K562 (cell line): Measurements from ENCODE around the gene GOLT1A. TPM values are rescaled to one million over a fixed set of nuclear protein-coding genes. Genes with fewer than 3 reads are reported as not detected.

Experiments
- FOS ChIP-seq: IDR thresholded peaks from 3 replicates; pipeline ENCODE4 v1.6.1; 2011; ENCODE audit not compliant: insufficient read length; ENCODE audit errors: extremely low read depth
- FOXM1 ChIP-seq, 2 experiments: fragments of 450-650 bp in 1 of 2; sonication (generic) in 1 of 2; formaldehyde crosslinking in 1 of 2; IDR thresholded peaks; 2 replicates each; pipeline versions ENCODE4 v1.6.1 to v1.9.0; 2017 to 2022; ENCODE audit warnings: low read depth in 2 of 2, mild to moderate bottlenecking in 2 of 2, missing genetic modification reagents in 1 of 2, moderate library complexity in 1 of 2
- GTF2A2 ChIP-seq: IDR thresholded peaks from 2 replicates; pipeline ENCODE4 v1.6.1; 2016; ENCODE audit warnings: mild to moderate bottlenecking, missing genetic modification characterization, missing compliant biosample characterization
- LEF1 ChIP-seq: fragments of 450-650 bp; IDR thresholded peaks from 2 replicates; pipeline ENCODE4 v1.6.1; 2016; ENCODE audit warnings: mild to moderate bottlenecking
- PRDM10 ChIP-seq: fragments of 450-650 bp; IDR thresholded peaks from 2 replicates; pipeline ENCODE4 v1.6.1; 2018; ENCODE audit not compliant: partially characterized antibody
- RBFOX2 ChIP-seq: fragments of 200-400 bp; formaldehyde crosslinking; IDR thresholded peaks from 2 replicates; pipeline ENCODE4 v1.6.1; 2017; ENCODE audit warnings: low read depth, mild to moderate bottlenecking, low read length, moderate library complexity
- RHOXF2B ChIP-seq: fragments of 250-450 bp; sonication (Bioruptor Pico); conservative IDR thresholded peaks from 2 replicates; pipeline ENCODE4 v1.5.1; 2021
- RNF2 ChIP-seq: sonication (generic); IDR thresholded peaks from 2 replicates; pipeline ENCODE4 v1.6.1; 2016
- UBTF ChIP-seq, 2 experiments: IDR thresholded peaks; 2 replicates each; pipeline ENCODE4 v1.6.1; 2012; ENCODE audit warnings: improper control_type of control experiment in 2 of 2, low read depth in 2 of 2, low read length in 2 of 2, borderline replicate concordance in 1 of 2
- polyA plus RNA-seq, 8 experiments: library from polyadenylated mRNA; depleted of rRNA in 4 of 8; stranded (reverse) in 5 of 8; unstranded in 3 of 8; fragments of >200 nt; fragmentation: Nextera tagmentation in 2 of 8; fragmentation: Illumina TruSeq in 1 of 8; extraction: Ambion mirVana in 2 of 8; extraction: Trizol in 1 of 8; gene quantifications; 2 replicates each; pipeline versions ENCODE4 v1.2.1 to v1.2.3, GENCODE V29; 2011 to 2014; ENCODE audit warnings: inconsistent platforms in 1 of 8, missing spikeins in 1 of 8
- total RNA-seq, 7 experiments: library from RNA; depleted of rRNA in 6 of 7; stranded (reverse); fragments of >200 nt in 6 of 7; fragmentation: Illumina TruSeq in 2 of 7; extraction: Trizol in 2 of 7; gene quantifications; 2 replicates each; pipeline versions ENCODE4 v1.2.1 to v1.2.3, GENCODE V29; 2011 to 2021; ENCODE audit warnings: low replicate concordance in 1 of 7
- TF ChIP-seq, protein P1 (sequence below), 2 experiments: fragments of 450-650 bp in 1 of 2; sonication (generic) in 1 of 2; formaldehyde crosslinking in 1 of 2; IDR thresholded peaks; 2 replicates each; pipeline versions ENCODE4 v1.7.1 to v1.9.0; 2016 to 2022; ENCODE audit warnings: inconsistent platforms in 1 of 2, mild to moderate bottlenecking in 1 of 2, missing genetic modification reagents in 1 of 2
- TF ChIP-seq, protein P2 (sequence below), 2 experiments: fragments of 450-650 bp; IDR thresholded peaks; 2 replicates each; pipeline ENCODE4 v1.6.1; 2016

Gene GOLT1A
- total and polyA plus RNA-seq, 9 of the 15 experiments (the other 6 are each of a cell fraction or from before 2014, with no cell fraction given): not detected

- TF ChIP-seq, protein P1, sequence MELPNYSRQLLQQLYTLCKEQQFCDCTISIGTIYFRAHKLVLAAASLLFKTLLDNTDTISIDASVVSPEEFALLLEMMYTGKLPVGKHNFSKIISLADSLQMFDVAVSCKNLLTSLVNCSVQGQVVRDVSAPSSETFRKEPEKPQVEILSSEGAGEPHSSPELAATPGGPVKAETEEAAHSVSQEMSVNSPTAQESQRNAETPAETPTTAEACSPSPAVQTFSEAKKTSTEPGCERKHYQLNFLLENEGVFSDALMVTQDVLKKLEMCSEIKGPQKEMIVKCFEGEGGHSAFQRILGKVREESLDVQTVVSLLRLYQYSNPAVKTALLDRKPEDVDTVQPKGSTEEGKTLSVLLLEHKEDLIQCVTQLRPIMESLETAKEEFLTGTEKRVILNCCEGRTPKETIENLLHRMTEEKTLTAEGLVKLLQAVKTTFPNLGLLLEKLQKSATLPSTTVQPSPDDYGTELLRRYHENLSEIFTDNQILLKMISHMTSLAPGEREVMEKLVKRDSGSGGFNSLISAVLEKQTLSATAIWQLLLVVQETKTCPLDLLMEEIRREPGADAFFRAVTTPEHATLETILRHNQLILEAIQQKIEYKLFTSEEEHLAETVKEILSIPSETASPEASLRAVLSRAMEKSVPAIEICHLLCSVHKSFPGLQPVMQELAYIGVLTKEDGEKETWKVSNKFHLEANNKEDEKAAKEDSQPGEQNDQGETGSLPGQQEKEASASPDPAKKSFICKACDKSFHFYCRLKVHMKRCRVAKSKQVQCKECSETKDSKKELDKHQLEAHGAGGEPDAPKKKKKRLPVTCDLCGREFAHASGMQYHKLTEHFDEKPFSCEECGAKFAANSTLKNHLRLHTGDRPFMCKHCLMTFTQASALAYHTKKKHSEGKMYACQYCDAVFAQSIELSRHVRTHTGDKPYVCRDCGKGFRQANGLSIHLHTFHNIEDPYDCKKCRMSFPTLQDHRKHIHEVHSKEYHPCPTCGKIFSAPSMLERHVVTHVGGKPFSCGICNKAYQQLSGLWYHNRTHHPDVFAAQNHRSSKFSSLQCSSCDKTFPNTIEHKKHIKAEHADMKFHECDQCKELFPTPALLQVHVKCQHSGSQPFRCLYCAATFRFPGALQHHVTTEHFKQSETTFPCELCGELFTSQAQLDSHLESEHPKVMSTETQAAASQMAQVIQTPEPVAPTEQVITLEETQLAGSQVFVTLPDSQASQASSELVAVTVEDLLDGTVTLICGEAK (IDR thresholded peaks at IDR 0.05): no peak
- TF ChIP-seq, protein P1 (CRISPR knock-in tag; IDR thresholded peaks at IDR 0.05): no peak
- TF ChIP-seq LEF1: peak; percentile 92
- TF ChIP-seq RHOXF2B (CRISPR knock-in tag): no peak
- TF ChIP-seq GTF2A2 (tag): no peak
- no peak for TF ChIP-seq FOS
- no peak for TF ChIP-seq UBTF (IDR thresholded peaks at IDR 0.05; ENCODE audit: borderline replicate concordance in 1 of 2, low read depth in 2 of 2, low read length in 2 of 2)
- TF ChIP-seq, protein P2, sequence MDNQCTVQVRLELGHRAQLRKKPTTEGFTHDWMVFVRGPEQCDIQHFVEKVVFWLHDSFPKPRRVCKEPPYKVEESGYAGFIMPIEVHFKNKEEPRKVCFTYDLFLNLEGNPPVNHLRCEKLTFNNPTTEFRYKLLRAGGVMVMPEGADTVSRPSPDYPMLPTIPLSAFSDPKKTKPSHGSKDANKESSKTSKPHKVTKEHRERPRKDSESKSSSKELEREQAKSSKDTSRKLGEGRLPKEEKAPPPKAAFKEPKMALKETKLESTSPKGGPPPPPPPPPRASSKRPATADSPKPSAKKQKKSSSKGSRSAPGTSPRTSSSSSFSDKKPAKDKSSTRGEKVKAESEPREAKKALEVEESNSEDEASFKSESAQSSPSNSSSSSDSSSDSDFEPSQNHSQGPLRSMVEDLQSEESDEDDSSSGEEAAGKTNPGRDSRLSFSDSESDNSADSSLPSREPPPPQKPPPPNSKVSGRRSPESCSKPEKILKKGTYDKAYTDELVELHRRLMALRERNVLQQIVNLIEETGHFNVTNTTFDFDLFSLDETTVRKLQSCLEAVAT (IDR thresholded peaks at IDR 0.05): peak in 1 of 2 experiments; percentile 43; a peak in 1 of 4 replicates
- TF ChIP-seq PRDM10: peak; percentile 39
- TF ChIP-seq FOXM1 (IDR thresholded peaks at IDR 0.05; ENCODE audit: low read depth): no peak
- TF ChIP-seq FOXM1 (CRISPR knock-in tag; IDR thresholded peaks at IDR 0.05; ENCODE audit: low read depth): no peak
- peak; percentile 91; the same call in 1 of the 2 replicates for TF ChIP-seq RNF2
- no peak for TF ChIP-seq RBFOX2
Measured at GRCh38 chr1:204177133-204177532, 36.7 kb downstream of the GOLT1A start (continued).
